ENCODE measurements around the gene C5orf24.

DNA sequence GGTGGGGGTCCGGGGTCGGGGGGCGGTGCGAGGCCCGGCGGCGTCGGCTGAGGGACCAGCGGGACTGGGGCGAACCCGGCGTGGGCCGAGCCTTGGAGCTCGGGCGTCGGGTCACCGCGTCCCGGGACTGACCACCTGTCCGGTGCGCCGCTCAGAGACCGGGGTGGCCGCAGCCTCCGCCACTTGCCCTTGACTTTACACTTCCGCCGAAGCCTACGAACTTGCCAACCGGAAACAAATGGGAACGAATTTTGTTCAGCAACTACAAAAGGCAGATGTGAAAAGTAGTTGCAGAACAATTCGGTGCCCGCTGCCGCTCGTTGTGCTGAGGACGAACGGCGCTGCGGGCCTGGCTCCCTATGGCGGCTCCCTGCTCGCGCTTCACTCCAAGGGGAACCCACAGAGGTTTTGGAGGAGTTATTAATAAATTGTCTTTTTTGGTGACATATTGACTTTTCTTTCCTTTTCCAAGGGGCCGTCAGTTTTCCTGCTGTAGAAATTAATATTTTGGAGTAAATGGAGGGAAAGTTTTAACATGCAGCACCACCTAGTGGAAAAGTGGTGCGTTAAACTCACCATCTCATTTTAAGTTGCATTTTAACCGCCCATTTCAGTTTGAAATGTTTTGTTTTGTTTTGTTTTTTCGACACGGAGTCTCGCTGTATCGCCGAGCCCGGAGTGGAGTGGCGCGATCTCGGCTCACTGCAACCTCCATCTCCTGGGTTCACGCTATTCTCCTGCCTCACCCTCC, 59.7 kb downstream of the C5orf24 start:
- TF ChIP-seq EZH2 (IDR thresholded peaks at IDR 0.05): no peak
- TF ChIP-seq POLR2AphosphoS5 (IDR thresholded peaks at IDR 0.05; ENCODE audit: borderline replicate concordance, low read depth, low read length): no peak; the same call in 1 of the 2 replicates

Data from SK-N-MC (cell line).